HG03571 (cell line): Measurements from ENCODE around the gene PTPRO.

Source experiments
- ATAC-seq: cut with Tn5 transposase; IDR thresholded peaks from one replicate; pipeline ENCODE4 v1.9.1; 2021; ENCODE audit not compliant: unreplicated experiment

The PTPRO gene

GRCh38 chr12:15443611-15444010, 121.3 kb downstream of the PTPRO start:
- ATAC-seq = no peak

- no peak for ATAC-seq
Observed at GRCh38 chr12:15444523-15444922, 122.2 kb downstream of the PTPRO start.

DNA sequence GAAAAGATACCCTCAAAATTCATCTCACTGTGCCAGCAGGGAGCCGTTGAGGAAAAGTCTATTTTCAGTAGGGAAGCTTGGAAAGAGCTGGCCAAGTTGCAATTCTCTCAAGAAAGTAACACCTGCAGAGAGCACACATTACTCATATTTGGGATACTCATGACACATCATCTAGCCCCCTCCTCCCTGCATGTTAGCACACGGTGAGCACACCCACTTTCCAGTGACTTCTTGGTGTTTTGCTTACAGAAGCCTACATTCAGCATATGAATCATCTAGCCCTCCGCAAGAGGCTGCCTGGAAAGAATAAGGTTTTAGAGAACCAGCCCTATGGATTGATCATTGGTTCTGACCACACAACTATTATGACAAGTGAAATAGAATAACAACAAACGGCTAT, 124.5 kb downstream of the PTPRO start:
- no peak for ATAC-seq

DNA sequence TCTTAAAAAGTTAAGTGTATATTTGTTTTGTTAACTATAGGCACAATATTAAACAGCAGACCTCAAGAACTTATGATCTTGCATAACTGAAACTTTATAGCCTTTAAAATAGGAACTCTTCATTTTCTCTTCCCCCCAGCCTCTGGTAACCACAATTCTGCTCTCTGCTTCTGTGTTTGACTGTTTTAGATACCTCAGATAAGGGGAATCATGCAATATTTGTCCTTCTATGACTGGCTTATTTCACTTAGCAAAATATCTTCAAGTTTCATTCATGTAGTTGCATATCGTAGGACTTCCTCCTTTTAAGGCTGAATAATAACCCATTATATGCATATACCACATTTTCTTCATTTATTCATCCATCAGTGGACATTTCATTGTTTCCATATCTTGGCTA, 131.3 kb downstream of the PTPRO start:
- no peak for ATAC-seq

- no peak for ATAC-seq
Observed at GRCh38 chr12:15458008-15458407, 135.7 kb downstream of the PTPRO start.

- no peak for ATAC-seq
Observed at GRCh38 chr12:15468911-15469310, 146.6 kb downstream of the PTPRO start.

- no peak for ATAC-seq
Observed at GRCh38 chr12:15469356-15469755, 147.0 kb downstream of the PTPRO start.

GRCh38 chr12:15472036-15472435, 149.7 kb downstream of the PTPRO start:
- no peak for ATAC-seq

GRCh38 chr12:15474766-15475165, 152.5 kb downstream of the PTPRO start:
- no peak for ATAC-seq

DNA sequence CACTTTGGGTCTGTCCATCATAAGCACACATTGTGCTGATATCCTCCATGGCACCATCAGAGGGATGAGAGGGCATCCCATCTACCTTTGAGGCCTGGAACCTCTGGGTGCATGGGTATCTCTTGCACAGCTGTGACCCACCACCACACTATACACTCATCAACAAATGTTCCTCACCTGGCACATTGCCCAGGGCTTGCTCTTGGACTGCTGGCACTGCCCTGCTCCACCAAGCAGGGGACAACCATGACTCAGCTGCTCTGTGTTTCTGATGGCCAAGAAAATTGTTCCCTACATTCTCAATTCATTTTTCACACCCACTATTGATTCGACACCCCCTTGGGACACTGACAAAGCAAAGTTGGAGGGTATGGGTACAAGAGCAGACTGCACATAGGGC, 155.5 kb downstream of the PTPRO start:
- ATAC-seq = no peak

DNA sequence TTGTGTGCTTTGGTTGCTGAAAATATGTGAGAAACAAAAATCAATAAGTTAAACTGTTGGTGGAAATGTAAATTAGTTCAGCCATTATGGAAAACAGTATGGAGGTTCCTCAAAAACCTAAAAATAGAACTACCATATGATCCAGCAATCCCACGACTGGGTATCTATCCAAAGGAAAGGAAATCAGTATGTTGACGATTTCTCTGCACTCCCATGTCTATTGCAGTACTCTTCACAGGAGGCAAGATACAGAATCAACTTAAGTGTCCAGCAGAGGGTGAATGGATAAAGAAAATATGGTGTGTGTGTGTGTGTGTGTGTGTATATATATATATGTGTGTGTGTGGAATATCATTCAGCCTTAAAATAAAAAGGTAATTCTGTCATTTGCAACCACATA, 159.5 kb downstream of the PTPRO start:
- ATAC-seq = no peak

DNA sequence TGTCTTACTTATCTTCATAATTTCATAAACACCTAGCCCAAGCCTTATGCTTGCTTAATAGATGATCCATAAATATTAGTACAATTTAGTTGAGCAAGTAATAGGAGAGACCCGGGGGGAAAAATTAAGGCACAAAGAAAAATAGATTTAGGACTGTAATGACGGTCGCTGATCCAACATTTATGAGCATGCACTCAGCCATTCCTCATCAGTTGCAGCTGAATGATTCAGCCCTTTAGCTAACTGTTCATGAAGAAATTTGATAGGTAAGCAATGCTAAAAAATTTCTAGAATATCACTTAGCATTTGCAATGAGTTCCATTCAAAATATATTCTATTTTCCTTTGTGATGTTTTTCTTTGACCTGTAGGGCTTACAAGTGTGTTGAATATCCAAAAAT, 163.2 kb downstream of the PTPRO start:
- ATAC-seq = no peak

- ATAC-seq = no peak
Observed at GRCh38 chr12:15486859-15487258, 164.6 kb downstream of the PTPRO start.

DNA sequence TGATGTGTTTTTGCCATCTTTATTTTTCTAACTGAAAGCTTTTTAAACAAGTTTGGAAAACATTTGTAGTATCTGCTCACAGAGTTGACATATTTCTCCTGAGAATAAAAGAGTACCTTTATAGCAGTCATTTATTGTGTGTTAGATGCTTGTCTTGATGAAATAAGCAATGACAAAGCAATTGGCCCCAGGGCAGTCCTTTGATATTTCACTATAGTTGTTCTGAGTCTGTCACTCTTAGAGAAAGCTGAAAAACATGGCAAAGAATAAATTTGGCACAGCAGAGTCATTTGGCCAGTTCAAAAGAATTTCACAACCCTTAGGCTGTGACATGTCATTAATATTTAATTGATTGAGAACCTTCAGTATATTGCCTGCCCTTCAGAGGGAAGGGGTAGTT, 166.2 kb downstream of the PTPRO start:
- ATAC-seq = no peak

DNA sequence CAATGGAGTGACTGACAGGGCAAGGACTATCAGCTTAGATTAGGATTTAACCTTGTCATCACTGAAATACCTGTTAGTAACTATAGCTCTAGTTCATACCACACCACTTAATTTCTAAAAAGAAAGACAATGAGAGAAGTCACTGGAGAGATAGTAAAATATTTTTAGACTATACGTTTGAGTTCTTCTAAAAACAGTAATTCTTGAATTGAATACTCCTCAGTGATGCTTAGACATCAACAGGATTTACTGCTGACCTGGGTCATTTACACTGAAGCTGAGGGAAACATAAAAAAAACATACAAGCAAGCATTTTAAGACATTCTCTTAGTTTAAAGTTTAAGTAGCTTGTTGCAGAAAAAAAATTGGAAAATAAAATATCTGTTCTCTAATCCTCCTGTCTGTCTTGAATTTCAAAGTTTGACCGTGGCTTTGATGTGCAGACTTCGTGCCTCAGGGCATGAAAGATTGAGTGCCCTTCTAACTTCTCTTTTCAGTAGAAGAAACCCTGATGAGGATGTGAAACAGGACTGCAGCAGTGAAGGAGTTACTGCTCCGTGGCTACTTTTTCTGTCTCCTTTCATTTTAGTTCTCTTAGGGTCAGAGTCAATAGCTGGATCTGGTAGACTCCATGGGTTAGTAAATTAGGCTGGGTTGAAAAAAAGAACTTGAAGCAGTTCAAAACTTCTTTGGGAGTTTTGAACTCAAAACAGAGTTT, 172.2 kb downstream of the PTPRO start:
- no peak for ATAC-seq

GRCh38 chr12:15495746-15496145, 173.4 kb downstream of the PTPRO start:
- no peak for ATAC-seq

DNA sequence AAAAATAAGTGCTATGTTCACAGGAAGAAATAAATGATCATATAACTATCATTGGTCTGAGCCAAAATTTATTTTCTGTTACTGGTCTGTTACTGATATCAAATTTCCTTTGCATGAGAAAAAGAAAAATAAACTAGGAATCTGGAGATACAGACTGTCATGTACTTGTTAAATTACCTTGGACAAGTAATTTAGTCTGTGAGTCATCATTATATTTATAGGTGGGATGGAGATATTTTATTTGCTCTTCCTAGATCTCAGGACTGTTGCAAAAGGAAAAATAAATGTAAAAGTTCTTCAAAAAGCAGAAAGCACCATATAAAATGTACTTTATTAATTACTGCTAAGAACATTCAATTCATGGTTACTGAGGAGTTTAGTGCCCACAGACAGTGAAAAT, 174.4 kb downstream of the PTPRO start:
- ATAC-seq = no peak

- no peak for ATAC-seq
Observed at GRCh38 chr12:15497671-15498292, 175.5 kb downstream of the PTPRO start.

DNA sequence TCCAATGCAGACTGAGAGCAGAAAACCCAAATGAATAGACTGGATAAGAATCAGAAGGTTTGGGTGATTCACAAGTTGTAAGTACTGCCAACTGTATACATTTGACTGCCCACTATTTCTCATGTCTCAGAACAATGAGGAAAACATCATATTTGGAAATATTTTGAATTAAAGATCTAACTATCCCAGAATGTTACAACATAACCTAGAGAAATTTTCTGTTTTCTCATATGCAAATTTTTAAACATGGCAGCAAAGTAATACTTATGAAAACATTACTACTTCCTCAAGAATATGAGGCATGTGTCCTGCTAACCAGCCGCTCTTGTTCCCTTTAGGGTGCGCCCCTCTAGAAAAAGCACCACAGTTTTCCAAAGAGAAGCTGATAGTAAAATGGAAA, 179.9 kb downstream of the PTPRO start:
- no peak for ATAC-seq

DNA sequence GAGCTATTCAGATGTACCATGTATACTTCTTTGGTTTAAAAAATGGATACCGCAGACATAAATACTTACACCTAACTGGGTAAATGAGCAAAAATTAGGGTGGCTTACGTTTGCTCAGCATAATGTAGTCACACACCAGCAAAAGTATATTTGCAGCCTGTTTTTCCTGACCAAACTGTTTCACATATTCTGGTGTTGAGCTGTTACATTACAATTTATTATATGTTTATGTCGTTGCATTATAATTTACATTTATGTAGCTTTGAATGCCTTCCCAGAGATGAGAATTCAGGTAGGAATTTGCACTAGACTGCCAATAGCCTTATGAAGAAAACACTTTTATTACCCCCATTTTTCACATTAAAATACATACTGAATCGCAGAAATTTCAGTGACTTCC, 183.3 kb downstream of the PTPRO start:
- no peak for ATAC-seq

GRCh38 chr12:15515010-15515409, 192.7 kb downstream of the PTPRO start:
- no peak for ATAC-seq

DNA sequence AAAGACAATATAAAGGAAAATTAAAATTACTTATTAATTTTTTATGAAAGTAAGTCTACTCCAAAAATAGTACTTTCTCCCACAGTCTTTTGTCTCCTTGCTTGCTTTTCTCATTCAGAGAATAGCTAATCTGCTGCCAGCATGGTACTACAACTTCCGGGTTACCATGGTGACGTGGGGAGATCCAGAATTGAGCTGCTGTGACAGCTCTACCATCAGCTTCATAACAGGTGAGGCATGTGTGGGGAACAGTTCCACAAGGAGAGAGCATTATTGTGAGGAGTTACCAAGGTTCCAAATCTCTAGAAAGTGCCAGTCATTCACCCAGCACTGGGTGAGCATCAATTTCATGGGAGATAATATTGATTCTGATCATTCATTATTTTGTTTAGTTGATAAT, 197.8 kb downstream of the PTPRO start:
- ATAC-seq = no peak

DNA sequence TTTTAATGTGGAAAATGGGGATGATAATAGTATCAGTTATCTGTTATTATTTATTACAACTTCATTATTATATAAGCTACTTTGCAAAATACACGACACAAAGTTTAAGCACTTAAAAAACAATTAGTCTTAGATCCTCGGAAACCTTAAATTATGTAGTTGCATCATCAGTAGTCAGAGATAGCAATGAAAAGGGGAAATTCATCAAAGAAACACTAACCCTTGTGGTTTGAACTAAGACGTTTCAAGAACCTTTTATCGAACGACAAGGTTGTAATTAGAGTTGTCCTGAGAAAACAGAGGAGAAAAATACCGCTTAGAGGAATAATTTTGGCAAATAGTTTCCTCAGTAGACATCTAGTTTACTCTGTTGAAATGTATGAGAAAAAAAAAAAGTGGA, 198.5 kb downstream of the PTPRO start:
- no peak for ATAC-seq
